ENCODE results near the gene KDM3A. TPM values are rescaled to one million over a fixed set of nuclear protein-coding genes. Genes with fewer than 3 reads are reported as not detected.

Gene KDM3A, protein sequence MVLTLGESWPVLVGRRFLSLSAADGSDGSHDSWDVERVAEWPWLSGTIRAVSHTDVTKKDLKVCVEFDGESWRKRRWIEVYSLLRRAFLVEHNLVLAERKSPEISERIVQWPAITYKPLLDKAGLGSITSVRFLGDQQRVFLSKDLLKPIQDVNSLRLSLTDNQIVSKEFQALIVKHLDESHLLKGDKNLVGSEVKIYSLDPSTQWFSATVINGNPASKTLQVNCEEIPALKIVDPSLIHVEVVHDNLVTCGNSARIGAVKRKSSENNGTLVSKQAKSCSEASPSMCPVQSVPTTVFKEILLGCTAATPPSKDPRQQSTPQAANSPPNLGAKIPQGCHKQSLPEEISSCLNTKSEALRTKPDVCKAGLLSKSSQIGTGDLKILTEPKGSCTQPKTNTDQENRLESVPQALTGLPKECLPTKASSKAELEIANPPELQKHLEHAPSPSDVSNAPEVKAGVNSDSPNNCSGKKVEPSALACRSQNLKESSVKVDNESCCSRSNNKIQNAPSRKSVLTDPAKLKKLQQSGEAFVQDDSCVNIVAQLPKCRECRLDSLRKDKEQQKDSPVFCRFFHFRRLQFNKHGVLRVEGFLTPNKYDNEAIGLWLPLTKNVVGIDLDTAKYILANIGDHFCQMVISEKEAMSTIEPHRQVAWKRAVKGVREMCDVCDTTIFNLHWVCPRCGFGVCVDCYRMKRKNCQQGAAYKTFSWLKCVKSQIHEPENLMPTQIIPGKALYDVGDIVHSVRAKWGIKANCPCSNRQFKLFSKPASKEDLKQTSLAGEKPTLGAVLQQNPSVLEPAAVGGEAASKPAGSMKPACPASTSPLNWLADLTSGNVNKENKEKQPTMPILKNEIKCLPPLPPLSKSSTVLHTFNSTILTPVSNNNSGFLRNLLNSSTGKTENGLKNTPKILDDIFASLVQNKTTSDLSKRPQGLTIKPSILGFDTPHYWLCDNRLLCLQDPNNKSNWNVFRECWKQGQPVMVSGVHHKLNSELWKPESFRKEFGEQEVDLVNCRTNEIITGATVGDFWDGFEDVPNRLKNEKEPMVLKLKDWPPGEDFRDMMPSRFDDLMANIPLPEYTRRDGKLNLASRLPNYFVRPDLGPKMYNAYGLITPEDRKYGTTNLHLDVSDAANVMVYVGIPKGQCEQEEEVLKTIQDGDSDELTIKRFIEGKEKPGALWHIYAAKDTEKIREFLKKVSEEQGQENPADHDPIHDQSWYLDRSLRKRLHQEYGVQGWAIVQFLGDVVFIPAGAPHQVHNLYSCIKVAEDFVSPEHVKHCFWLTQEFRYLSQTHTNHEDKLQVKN (N-terminal part only)
- total RNA-seq = 10 to 100 TPM; 39.9 to 62.1 (median 52.0) TPM

DNA sequence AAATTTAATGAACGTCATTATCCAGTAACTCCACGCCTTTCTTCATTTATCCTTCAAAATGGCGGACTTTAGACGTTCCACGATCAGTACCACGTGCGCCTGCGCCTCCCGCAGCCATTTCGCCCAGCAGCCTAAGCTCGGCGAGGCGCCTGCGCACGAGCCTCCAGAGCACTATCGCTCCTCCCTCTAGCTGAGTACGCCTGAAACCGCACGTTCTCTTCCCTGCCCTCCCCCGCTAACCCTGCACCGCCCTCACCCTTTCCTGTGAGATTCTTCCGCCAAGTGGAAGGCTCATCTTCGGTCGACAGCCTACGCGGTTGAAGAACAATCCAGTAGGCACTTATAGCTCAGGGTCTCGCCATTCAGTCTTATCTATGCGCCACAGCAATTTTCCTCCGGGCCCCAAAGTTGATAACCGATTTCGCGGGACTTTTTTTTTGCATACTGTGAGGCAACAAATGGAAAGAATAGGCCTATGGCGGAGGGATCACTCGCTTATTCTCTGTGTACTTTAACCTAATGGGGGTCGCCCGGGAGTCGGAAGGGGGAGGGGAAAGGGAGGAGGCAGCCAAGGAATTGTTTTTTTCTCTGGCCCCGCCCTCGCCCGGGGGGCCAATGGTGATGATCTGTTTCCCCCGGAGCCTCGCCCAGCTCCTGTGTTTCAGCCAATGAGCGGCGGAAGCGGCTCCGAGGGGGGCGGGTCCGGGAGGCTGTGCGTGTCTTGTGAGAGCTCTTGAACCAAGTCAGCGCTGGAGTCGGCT, at the start of gene KDM3A:
KDM3A (plus strand) TSS at position 741 of the 761 bp plus-strand sequence. CDS start 677 bp downstream, outside the sequence.
- no peaks in the 10 kb centered on the region for H3K36me3 ChIP-seq
- DNase-seq (ENCODE audit: low spot score in 2 of 2) = peak; percentile 97 to 99
- H3K4me3 ChIP-seq = peak within 1 kb of the TSS; percentile 52 to 88 (median 68)
- peak within 1 kb of the TSS; percentile 85 to 98 (median 89) for H3K27ac ChIP-seq
- no peaks in the 10 kb centered on the region for H3K27me3 ChIP-seq
- TF ChIP-seq, protein P1, sequence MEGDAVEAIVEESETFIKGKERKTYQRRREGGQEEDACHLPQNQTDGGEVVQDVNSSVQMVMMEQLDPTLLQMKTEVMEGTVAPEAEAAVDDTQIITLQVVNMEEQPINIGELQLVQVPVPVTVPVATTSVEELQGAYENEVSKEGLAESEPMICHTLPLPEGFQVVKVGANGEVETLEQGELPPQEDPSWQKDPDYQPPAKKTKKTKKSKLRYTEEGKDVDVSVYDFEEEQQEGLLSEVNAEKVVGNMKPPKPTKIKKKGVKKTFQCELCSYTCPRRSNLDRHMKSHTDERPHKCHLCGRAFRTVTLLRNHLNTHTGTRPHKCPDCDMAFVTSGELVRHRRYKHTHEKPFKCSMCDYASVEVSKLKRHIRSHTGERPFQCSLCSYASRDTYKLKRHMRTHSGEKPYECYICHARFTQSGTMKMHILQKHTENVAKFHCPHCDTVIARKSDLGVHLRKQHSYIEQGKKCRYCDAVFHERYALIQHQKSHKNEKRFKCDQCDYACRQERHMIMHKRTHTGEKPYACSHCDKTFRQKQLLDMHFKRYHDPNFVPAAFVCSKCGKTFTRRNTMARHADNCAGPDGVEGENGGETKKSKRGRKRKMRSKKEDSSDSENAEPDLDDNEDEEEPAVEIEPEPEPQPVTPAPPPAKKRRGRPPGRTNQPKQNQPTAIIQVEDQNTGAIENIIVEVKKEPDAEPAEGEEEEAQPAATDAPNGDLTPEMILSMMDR (IDR thresholded peaks at IDR 0.05) = peak in 2 of 5 experiments; percentile 15 to 47
- TF ChIP-seq EP300 (IDR thresholded peaks at IDR 0.05) (peak; percentile 40 to 96), POLR2A (IDR thresholded peaks at IDR 0.05) (no peak)
- H3K9me3 ChIP-seq = peaks cover 0 to 43% (median 7%) of the 10 kb centered on the region in 4 donors
- H3K4me1 ChIP-seq = peaks cover 3 to 30% (median 26%) of the 10 kb centered on the region in 4 donors
- WGBS, 2 donors = 1 to 2% methylated on average over 50 to 51 of the region's 51 CpGs

DNA sequence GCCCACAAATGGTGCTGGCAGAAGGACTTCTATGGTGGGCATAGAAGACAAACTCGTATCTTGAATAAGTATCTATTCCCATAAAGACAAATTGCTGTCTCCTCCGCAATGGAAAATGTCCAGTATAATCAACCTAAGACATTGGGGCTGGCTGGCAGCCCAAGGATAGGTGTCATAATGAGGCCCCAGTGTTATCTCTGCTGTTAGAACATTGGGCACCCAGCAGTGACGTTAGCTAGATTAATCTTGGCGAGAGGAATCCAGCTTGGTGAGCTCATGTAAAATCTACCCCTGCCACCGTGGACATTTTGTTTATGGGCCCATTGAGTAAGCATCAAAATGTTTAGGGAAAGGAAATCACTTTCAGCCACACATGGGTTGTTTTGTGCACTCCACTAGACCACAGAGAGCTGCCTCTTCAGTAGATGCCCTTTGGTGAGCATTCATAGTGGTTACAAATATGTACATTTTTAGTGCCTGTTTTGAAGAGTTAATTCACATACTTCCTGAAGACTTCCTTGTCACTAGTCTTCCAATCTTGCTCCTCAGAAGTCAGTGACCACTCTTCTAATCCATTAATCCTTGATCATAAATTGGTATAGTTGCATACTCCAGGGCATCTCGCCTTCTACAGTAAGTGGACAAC, 48.2 kb upstream of the KDM3A start:
- Histone ChIP-seq H3K4me1 (peaks cover 0 to 4% (median 0%) of the 10 kb centered on the region in 4 donors), H3K4me3 (no peak overlapping the region), H3K27me3 (no peaks in the 10 kb centered on the region), H3K36me3 (no peaks in the 10 kb centered on the region), H3K9me3 (no peaks in the 10 kb centered on the region), H3K27ac (no peak overlapping the region)
- TF ChIP-seq, protein P1 (IDR thresholded peaks at IDR 0.05) = no peak
- no peak for TF ChIP-seq POLR2A (IDR thresholded peaks at IDR 0.05)
- no peak for TF ChIP-seq EP300 (IDR thresholded peaks at IDR 0.05)
- DNase-seq (ENCODE audit: low spot score in 2 of 2) = no peak
- WGBS, 2 donors = 75 to 84% methylated on average over 6 of the region's 6 CpGs

DNA sequence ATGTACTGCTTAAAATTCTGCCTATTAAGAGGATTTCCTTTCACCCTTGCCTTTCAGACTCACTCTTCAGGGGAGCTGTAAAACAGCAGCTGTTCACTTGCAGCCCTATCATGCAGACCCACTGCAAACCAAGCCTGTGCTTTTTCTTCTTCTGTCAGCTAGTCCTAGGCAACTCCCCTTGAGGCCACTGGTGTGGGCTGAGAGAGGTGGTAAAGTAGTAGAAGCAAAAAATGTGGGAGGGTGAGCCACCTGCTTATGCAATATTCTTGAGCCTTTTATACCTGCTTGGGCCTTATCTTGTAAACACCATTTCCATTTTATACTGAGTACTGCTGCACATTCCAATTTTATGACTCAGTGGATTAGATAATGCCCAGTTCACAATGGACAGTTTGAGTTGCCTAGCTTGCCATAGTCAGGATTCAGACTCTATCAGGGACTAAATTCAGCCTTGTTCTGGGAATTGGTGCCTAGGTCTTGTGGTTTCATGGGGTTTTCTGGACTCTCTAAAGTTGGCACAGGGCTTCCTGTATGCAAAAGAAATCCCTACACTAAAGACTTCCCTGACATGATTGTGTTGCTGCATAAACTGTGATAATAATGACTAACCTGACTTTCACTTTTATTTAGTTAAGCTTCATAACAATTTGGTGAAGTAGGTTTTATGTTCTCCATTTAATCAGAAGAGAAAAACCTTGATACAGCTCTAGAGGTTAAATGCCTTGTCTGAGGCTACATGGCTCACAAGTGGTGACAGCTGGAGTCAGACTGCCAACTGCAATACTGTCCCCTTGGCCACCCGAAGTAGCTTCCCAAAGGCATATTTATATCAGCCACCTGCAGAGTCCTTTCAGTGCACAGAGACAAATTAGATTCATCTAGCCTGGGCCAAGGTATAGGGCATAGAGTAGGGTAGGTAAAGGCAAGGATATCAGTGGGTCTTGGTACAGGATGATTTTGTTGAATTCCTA, 47.4 kb upstream of the KDM3A start:
- no peak for DNase-seq (ENCODE audit: low spot score in 2 of 2)
- H3K9me3 ChIP-seq = no peaks in the 10 kb centered on the region
- WGBS, 2 donors = 62 to 67% methylated on average over 1 of the region's 1 CpG
- H3K4me1 ChIP-seq = peaks cover 0 to 4% (median 0%) of the 10 kb centered on the region in 4 donors
- no peaks in the 10 kb centered on the region for H3K36me3 ChIP-seq
- no peak overlapping the region for H3K27ac ChIP-seq
- H3K27me3 ChIP-seq = no peaks in the 10 kb centered on the region
- H3K4me3 ChIP-seq = no peak overlapping the region
- TF ChIP-seq, protein P1 (IDR thresholded peaks at IDR 0.05) = no peak
- TF ChIP-seq POLR2A (IDR thresholded peaks at IDR 0.05) = no peak
- TF ChIP-seq EP300 (IDR thresholded peaks at IDR 0.05) = no peak
